Posterior cingulate gyrus (tissue), 11 donors: ENCODE measurements around the gene NBEA.
A peak's percentile ranks its signal among the peaks of the same experiment; 100 is the strongest.

ENCODE experiments used
- DNase-seq, 10 donors: peaks; one replicate each; pipeline versions ENCODE4 v3.0.0 to v3.0.0-alpha.2; 2020 to 2021; ENCODE audit warnings: mixed read lengths in 3 of 10
- intact Hi-C: fragments of 100-400 bp; cut with DNase I; formaldehyde crosslinking; loops from one replicate; pipeline ENCODE4 v1.15.1; 2023

NBEA gene

GRCh38 chr13:35684432-35684831, 742.4 kb downstream of the NBEA start:
- DNase-seq = no peak
- intact Hi-C loops = no loop called here

DNA sequence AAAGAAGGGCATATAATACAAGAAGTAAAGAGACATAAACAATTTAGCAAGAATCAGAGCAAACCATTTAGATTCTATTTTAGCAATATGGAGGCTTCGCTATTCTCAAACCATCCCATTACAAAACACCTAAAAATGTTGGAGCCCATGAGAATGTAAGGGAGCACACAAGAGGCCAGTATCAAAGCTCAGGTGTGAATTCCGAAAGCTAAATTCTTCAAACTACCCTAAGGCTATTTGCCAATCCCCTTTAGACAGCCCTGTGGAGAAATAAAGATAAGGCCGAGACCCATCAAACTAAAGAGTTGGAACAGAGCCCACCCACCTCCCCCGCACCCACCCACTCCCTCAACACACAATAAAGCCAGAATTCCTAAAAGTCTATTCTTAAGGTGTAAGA, 745.3 kb downstream of the NBEA start:
- intact Hi-C loops = no loop called here
- DNase-seq = no peak

DNA sequence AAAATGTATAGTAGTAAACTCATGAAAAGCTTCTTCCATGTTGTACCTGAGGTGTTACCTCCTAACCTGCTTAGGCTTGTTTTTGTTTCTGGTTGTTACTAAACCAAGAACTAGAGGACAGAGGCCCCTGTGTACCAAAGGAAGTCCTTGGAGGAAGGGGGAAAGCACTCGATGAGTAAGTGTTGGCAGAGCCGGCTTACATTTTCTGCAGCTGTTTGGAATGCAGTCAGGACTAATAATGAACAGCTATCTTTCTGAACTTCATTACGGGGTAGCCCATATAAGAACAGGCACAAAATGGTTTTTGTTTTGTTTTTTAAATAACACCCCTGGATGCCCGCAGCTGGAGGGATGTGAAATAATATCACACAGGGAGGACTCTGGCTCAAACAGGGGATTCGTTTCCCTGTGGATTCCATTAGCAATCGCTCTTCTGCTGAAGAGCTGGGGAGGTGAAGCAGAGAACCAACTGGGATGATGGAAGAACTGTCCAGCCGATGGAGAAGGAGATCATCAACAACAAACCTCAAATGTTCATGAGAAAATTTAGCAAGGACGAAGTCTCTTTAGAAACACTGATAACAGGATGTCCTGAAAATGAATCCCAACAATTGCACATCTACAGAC, 748.6 kb downstream of the NBEA start:
- intact Hi-C loops = no loop called here
- DNase-seq = no peak

GRCh38 chr13:35693134-35693784, 751.2 kb downstream of the NBEA start:
- no peak for DNase-seq

DNA sequence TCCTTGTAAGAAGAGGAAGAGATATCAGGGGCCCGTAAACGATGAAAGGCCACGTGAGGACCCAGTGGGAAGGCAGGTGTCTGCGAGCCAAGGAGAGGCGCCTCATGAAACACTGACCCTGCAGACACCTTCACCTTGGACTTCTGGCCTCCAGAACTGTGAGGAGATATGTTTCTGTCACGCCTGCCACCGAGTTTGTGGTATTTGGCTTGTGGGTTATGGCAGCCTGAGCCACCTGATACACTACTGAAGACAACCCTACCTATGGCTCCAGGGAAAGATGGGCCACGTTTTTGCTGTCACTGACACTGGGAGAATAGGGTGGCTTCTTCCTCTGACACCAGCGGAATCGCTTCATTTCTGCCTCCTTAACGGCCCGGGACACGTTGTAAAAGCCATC, 752.0 kb downstream of the NBEA start:
- intact Hi-C loops = no loop called here
- no peak for DNase-seq

More at GRCh38 chr13:35693134-35693784, 751.2 kb downstream of the NBEA start:
- intact Hi-C loops = no loop called here

- DNase-seq = no peak
- intact Hi-C loops = no loop called here
Observed at GRCh38 chr13:35694549-35695447, 752.7 kb downstream of the NBEA start.

GRCh38 chr13:35695448-35695770, 753.3 kb downstream of the NBEA start:
- DNase-seq = no peak
- intact Hi-C loops = no loop called here

DNA sequence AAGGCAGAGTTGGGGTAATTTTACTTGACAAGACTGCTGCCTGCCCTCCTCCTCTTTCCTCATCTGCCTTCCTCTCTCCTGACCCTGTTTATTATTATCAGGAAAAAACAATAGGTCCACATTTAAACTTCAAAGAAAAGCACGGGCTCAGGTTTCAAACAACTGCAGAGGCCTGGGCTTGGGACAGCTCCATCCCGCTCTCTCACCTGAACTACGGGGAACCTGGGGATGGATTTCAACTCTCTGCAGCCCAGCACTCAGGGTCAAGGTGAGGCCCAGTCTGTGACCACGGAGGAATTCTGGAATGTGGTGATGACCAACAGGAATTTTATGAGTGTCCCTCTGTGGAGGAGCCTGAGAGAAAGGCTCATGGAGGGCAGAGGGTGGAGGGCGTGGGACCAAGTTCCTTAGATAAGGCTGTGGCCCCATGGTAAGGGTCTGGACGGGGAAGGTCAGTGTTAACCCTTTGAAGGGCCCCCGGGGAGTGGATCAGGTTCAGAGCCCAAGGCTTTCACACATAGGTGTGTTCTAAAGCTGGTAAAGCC, 755.2 kb downstream of the NBEA start:
- no peak for DNase-seq
- intact Hi-C loops = no loop called here

DNA sequence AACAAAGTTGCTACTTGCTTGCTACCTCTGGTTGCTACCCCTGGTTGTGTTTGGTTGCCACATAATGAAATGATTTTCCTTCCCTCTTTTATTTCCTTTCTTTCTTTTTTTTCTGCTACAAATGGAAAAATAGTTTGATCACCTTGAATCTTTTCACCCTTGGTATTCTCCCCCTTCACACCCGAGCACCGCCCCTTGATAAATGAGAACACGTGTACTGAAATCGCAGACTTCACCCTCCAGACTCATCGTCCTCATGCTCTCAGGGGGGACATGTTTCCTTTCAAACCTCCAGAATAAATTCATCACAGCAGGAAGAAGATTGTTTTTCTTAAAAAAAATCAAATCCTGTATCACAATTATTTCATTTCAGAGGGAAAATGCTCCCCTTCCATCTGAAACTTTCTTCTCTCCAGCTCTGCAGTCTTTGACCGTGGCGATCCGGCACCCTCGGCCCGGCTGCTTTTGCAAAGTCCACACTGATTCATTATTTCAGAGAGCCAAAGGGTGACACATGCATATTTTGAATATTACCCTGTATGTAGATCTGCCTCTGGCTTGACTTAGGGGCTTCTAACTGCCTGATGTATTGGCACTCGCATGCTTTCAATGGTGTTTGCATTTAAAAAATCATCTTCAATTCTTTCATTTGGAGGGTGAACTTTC, 757.0 kb downstream of the NBEA start:
- DNase-seq = no peak
- intact Hi-C loops = no loop called here

DNA sequence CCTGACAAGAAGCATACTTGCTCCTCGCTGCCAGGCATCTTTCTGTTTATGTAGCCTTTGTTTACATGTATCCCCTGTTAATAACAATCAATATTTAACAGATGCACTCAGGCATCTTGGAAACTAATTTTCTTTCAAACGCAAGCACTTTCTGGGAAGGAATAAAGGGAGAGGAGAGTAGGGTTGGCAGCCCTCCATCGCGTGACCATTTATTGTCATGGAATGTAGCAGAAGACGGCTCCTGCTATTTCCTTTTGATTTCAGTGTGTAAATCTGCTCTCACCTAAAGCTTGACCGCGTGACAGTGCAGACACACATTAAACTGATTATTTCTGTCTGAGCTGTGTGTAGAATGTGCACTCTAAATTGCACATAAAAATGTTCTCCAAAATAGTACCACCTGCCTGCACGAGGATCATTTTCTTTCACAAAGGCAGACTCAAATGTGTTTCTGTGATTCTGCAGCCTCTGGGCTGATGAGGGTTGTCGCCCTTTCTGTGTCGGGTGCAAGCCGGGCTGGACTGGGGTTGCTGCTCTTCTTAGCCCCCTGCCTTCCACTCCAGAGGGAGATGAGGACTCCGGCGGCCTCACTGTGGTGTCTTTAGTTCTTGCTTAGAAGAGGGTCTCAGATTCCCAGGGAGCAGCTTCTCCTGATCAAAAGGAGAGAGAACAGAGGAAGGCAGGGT, 757.9 kb downstream of the NBEA start:
- DNase-seq = no peak
- intact Hi-C loops = no loop called here

DNA sequence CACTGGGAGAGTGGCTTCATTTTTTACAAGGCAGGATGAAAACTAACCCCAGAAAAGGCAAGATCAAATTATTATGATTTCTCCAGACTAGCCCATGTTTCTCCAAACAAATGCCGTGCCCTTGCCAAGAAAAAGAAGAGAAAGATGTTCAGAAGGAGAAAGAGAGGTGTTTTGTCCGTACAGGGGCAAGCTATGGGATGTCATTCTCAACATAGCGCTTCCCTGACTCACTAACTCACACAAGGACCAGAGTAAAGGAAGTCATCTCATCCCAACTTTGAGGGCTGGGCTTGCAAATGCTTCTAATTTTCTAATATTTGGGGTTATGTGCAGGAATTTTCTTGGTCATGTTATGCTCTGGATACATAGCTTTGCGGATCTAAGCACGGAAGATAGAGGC, 758.6 kb downstream of the NBEA start:
- DNase-seq = no peak
- intact Hi-C loops = no loop called here

DNA sequence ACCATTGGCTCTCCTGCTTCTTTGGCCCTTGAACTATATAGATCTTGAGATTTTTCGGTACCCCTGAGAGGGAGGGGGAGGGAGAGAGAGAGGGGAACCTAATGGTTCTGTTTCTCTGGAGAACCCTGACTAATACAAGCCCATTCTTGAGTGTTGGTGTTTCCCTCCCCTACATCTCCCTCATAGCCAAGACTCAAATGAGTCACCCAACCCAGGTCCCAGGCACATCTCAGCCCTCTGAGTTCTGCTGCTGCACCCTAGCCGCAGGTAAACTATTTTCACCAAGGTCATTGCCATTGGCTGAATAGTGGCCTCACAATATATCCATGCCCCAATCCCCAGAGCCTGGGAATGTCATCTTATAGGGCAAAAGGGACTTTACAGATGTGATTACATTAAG, 760.2 kb downstream of the NBEA start:
- intact Hi-C loops = no loop called here
- DNase-seq = no peak

DNA sequence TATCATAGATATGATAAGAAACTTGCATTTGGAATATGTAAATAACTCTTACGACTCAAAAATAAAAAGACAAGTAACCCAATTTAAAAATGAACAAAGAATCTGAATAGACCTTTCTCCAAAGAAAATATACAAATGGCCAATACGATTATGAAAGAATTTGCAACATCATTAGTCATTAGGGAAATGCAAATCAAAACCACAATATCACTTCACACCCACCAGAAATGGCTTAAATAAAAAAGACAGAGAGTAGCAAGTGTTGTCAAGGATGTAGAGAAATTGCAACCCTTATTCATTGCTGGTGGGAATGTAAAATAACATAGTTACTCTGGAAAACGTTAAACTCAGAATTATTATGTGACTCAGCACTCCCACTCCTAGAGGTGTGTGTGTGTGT, 761.0 kb downstream of the NBEA start:
- DNase-seq = no peak
- intact Hi-C loops = no loop called here

DNA sequence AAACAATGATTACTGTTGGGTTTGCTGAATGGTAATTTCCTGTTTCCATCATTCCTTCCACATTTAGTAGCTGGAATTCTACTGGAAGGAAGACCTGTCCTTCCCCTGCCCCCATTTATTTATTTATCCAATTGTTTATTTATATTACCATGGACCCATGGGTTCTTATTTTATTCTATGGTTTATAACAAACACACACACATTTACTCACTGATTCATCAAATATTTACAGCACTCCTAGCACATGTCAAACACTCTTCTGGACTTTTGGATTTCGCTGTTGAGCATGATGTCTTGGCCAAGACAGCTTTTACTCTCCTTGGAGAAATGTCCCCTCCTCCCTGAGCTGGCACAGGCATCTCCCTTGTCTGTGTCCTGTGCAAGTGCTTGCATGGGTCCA, 762.3 kb downstream of the NBEA start:
- DNase-seq = no peak
- intact Hi-C loops = no loop called here

- peak in 1 of 10 donors; percentile 45 for DNase-seq
- intact Hi-C loops = no loop called here
Observed at GRCh38 chr13:35706281-35706680, 764.2 kb downstream of the NBEA start.

- DNase-seq = no peak
- intact Hi-C loops = no loop called here
Observed at GRCh38 chr13:35706721-35707120, 764.7 kb downstream of the NBEA start.

GRCh38 chr13:35711909-35712308, 769.8 kb downstream of the NBEA start:
- DNase-seq = no peak
- intact Hi-C loops = no loop called here

DNA sequence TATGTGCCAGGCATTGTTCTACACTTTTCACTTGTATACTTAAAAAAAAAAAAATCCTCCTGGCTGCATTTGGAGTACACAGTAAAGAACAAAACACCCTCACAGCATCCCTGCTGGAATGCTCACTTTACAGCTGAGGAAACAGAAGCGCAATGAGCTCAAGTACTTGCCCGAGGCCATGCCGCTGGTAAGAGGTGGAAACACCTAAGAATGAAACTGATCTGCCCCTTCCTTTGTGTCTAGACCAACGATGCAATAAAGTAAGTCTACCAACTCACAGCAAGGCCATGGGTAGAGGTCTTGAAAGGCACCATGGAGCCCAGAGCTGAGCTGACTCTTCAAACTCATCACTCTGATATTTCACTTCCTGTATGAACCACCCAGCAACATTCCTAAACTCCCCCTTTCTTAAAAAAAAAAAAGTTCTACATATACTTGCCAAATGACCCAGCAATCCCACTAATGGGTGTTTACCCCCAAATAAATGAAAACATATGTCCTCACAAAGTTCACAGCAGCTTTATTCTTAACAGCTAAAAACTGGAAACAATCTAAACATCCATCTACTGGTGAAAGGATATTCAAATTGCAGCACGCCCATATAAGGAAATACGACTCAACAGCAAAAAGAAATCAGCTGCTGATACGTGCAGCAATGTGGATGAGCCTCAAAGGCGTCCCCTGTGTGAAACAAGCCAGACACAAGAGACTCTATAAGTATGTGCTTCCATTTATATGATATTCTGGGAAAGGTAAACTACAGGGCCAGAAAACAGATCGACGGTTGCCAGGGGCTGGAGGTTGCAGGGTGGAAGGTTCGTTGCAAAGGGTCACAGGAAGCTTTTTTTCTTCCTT, 771.1 kb downstream of the NBEA start:
- intact Hi-C loops = no loop called here
- DNase-seq = no peak

- intact Hi-C loops = no loop called here
- no peak for DNase-seq
Observed at GRCh38 chr13:35714121-35714520, 772.1 kb downstream of the NBEA start.
